Osteoblast (primary cell): ENCODE data around the gene BGN. TPM values are rescaled to one million over a fixed set of nuclear protein-coding genes. Genes with fewer than 3 reads are reported as not detected.

Experiments used
- DNase-seq: peaks from one replicate; pipeline ENCODE4 v3.0.0; 2011; ENCODE audit warnings: low spot score, mixed read lengths; ENCODE audit not compliant: insufficient read length; ENCODE audit errors: missing footprints
- H2AFZ ChIP-seq: 2 replicates; pipeline ENCODE4 v1.6.0; 2011; ENCODE audit warnings: mild to moderate bottlenecking, low read length
- H3K27ac ChIP-seq: 2 replicates; pipeline ENCODE4 v1.5.1; 2011; ENCODE audit warnings: mild to moderate bottlenecking, low read depth, low read length, moderate library complexity
- H3K27me3 ChIP-seq: 2 replicates; pipeline ENCODE4 v1.6.0; 2012; ENCODE audit warnings: mild to moderate bottlenecking, control low read depth, inconsistent platforms, low read length, moderate library complexity; ENCODE audit not compliant: insufficient read depth
- H3K36me3 ChIP-seq: 2 replicates; pipeline ENCODE4 v1.5.1; 2011; ENCODE audit warnings: mild to moderate bottlenecking, low read length, control low read depth, moderate library complexity; ENCODE audit not compliant: insufficient read depth
- H3K4me1 ChIP-seq: 2 replicates; pipeline ENCODE4 v1.5.1; 2011; ENCODE audit warnings: mild to moderate bottlenecking, low read length, control low read depth, moderate library complexity; ENCODE audit not compliant: insufficient read depth
- H3K4me2 ChIP-seq: 2 replicates; pipeline ENCODE4 v1.6.0; 2011; ENCODE audit warnings: mild to moderate bottlenecking, low read length; ENCODE audit not compliant: insufficient read depth
- H3K4me3 ChIP-seq: fragments of 200-600 bp; sonication (generic); 3 replicates; pipeline ENCODE4 v1.5.1; 2012; ENCODE audit warnings: mild to moderate bottlenecking, low read length, inconsistent platforms; ENCODE audit not compliant: insufficient read depth
- H3K79me2 ChIP-seq: 2 replicates; pipeline ENCODE4 v1.6.0; 2012; ENCODE audit warnings: mild to moderate bottlenecking, low read length, control low read depth, inconsistent platforms; ENCODE audit not compliant: insufficient read depth
- H3K9me3 ChIP-seq: 2 replicates; pipeline ENCODE4 v1.5.1; 2011; ENCODE audit warnings: low read depth, low read length, control low read depth
- H4K20me1 ChIP-seq: 2 replicates; pipeline ENCODE4 v1.6.0; 2012; ENCODE audit warnings: mild to moderate bottlenecking, low read length, control low read depth; ENCODE audit not compliant: insufficient read depth
- CTCF ChIP-seq: IDR thresholded peaks from 2 replicates; pipeline ENCODE4 v1.5.1; 2011; ENCODE audit warnings: mild to moderate bottlenecking, low read depth, low read length, moderate library complexity; ENCODE audit errors: extremely low read depth
- total RNA-seq: library from RNA; depleted of rRNA; stranded (reverse); fragments of >200 nt; gene quantifications from 2 replicates; pipeline ENCODE4 v1.2.3, GENCODE V29; 2012

BGN gene
- total RNA-seq, 1 donor, result 139 TPM

DNA sequence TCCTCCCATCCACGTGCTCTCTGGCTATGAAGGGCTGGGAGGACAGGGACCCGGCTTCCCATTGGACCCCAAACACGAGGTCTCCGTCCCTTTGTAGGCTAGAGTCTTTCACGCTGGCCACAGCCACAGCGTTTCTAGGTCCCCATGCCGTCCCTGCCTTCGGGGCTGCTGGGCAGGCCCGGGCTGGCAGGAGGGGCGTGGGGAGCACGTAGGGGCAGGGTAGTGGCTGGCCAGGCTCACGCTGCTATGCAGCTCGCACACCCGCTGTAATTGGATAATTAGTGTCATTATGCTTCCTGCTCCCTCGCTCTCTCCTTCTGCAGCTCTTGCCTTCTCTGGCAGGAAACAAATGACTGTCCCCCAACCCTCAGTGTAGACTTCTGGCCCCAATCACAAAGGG, 32.4 kb downstream of the BGN start:
- Histone ChIP-seq H2AFZ (no peak overlapping the region), H3K4me1 (no peaks in the 10 kb centered on the region), H3K4me3 (no peak overlapping the region), H3K9me3 (no peaks in the 10 kb centered on the region), H4K20me1 (no peaks in the 10 kb centered on the region), H3K36me3 (no peaks in the 10 kb centered on the region), H3K4me2 (no peak overlapping the region), H3K27me3 (peaks cover 32% of the 10 kb centered on the region), H3K79me2 (no peaks in the 10 kb centered on the region), H3K27ac (no peak overlapping the region)
- no peak for DNase-seq
- TF ChIP-seq CTCF, result no peak

DNA sequence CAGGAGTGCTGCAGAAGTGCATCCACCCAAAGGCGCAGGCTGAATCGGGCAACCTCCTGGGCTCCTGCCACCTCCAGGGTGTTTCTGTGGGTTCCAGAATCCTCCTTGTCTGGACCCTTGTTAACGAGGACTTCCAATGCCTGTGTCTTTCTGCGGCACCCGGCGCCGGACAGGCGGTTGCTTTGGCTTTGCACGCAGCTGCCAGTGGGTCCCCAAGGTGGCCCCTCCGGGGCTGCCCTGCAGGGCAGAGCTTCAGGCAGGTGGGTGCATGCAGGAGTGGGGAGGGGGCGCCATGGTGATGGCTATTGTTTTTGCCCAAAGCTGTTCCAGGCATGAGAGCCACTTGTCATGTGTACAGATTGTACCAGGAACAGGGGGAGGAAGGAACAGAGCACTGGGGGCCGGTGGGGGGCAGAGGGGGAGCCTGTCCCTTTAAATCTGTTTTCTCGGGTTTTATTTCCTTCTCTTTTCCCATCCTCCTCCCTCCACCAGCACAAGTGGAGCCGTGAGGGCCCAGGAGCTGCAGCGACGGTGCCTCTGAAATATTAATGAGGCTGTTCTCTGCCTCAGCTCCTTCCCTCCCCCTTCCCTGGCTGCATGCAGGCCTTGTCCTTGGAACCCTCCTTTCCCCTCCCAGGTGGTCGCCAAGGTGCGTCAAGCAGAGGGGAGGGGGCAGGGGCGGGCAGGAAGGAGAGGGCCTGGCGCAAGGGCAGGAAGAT, 35.8 kb downstream of the BGN start:
- no peak for TF ChIP-seq CTCF

GRCh38 chrX:153533091-153533490, 38.3 kb downstream of the BGN start:
- H3K4me2 ChIP-seq, result no peak overlapping the region
- H3K4me1 ChIP-seq, result no peaks in the 10 kb centered on the region
- H3K27ac ChIP-seq, result no peak overlapping the region
- TF ChIP-seq CTCF, result no peak
- no peak for DNase-seq
- no peak overlapping the region for H3K4me3 ChIP-seq
- no peaks in the 10 kb centered on the region for H4K20me1 ChIP-seq
- no peaks in the 10 kb centered on the region for H3K79me2 ChIP-seq
- no peaks in the 10 kb centered on the region for H3K36me3 ChIP-seq
- H3K27me3 ChIP-seq, result peaks cover 4% of the 10 kb centered on the region
- H3K9me3 ChIP-seq, result no peaks in the 10 kb centered on the region
- no peak overlapping the region for H2AFZ ChIP-seq

More for the DNA sequence above, 35.8 kb downstream of the BGN start:
- Histone ChIP-seq H3K27ac (no peak overlapping the region), H2AFZ (no peak overlapping the region), H3K4me3 (no peak overlapping the region), H3K27me3 (peaks cover 16% of the 10 kb centered on the region), H3K4me2 (no peak overlapping the region), H3K36me3 (no peaks in the 10 kb centered on the region), H4K20me1 (no peaks in the 10 kb centered on the region), H3K4me1 (no peaks in the 10 kb centered on the region), H3K79me2 (no peaks in the 10 kb centered on the region), H3K9me3 (no peaks in the 10 kb centered on the region)
- no peak for DNase-seq

DNA sequence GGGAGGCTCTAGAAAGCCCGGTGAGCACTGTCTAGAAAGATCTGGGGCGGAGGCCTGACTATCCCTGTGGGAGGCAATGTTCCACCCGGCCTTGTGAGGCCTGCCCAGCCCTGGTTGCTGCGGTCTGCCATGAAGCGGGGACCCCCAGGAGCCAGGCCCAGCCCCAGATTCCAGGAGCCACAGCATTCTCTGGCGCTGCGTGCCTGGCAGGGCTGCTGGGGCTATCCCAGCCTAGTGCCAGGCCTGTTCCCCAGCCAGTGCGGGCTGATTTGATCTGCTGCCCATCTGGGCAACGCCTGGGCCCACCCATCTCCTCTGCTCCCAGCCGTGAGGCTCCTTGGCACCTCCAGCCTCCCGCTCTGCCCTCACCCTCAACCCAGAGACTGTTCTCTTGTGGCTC, 42.3 kb downstream of the BGN start:
- H3K36me3 ChIP-seq, result no peaks in the 10 kb centered on the region
- H3K27me3 ChIP-seq, result no peaks in the 10 kb centered on the region
- TF ChIP-seq CTCF, result no peak
- H4K20me1 ChIP-seq, result no peaks in the 10 kb centered on the region
- no peaks in the 10 kb centered on the region for H3K9me3 ChIP-seq
- H3K79me2 ChIP-seq, result no peaks in the 10 kb centered on the region
- H3K4me1 ChIP-seq, result no peaks in the 10 kb centered on the region
- no peak for DNase-seq
- H3K4me3 ChIP-seq, result no peak overlapping the region
- H2AFZ ChIP-seq, result no peak overlapping the region
- no peak overlapping the region for H3K27ac ChIP-seq
- H3K4me2 ChIP-seq, result no peak overlapping the region
